GM18868 (cell line): ENCODE data around the gene KLHL40.

Experiments
- ATAC-seq: cut with Tn5 transposase; IDR thresholded peaks from one replicate; pipeline ENCODE4 v1.9.1; 2021; ENCODE audit warnings: mild to moderate bottlenecking, moderate library complexity; ENCODE audit not compliant: unreplicated experiment

The KLHL40 gene

GRCh38 chr3:42685363-42685881, at the start of gene KLHL40:
Gene KLHL40 (plus strand): TSS chr3:42685537. CDS start chr3:42685619, 82 bp downstream.
- ATAC-seq = no peak

GRCh38 chr3:42637001-42637400, 48.3 kb upstream of the KLHL40 start:
- ATAC-seq = no peak

GRCh38 chr3:42638339-42638842, 46.9 kb upstream of the KLHL40 start:
- no peak for ATAC-seq

GRCh38 chr3:42639192-42639591, 46.1 kb upstream of the KLHL40 start:
- ATAC-seq = no peak

- no peak for ATAC-seq
These were observed 45.2 kb upstream of the KLHL40 start for GRCh38 chr3:42640129-42640528.

GRCh38 chr3:42640771-42641370, 44.5 kb upstream of the KLHL40 start:
- ATAC-seq = no peak

- no peak for ATAC-seq
These were observed 37.4 kb upstream of the KLHL40 start for GRCh38 chr3:42647821-42648459.

GRCh38 chr3:42649006-42649405, 36.3 kb upstream of the KLHL40 start:
- no peak for ATAC-seq

GRCh38 chr3:42649783-42650182, 35.6 kb upstream of the KLHL40 start:
- ATAC-seq = no peak

- ATAC-seq = no peak
These were observed 33.9 kb upstream of the KLHL40 start for GRCh38 chr3:42651248-42652091.

- no peak for ATAC-seq
These were observed 33.1 kb upstream of the KLHL40 start for GRCh38 chr3:42652251-42652610.

GRCh38 chr3:42652611-42653302, 32.6 kb upstream of the KLHL40 start:
- peak; percentile 63 for ATAC-seq

- ATAC-seq = no peak
These were observed 32.1 kb upstream of the KLHL40 start for GRCh38 chr3:42653303-42653559.

GRCh38 chr3:42653560-42654330, 31.6 kb upstream of the KLHL40 start, which contains the start of gene ZBTB47:
Gene ZBTB47 (plus strand): TSS chr3:42653697. CDS start chr3:42658356, 4,659 bp downstream.
- no peak for ATAC-seq

GRCh38 chr3:42654331-42655201, 30.8 kb upstream of the KLHL40 start:
- ATAC-seq = peak; percentile 32

- ATAC-seq = no peak
These were observed 29.9 kb upstream of the KLHL40 start for GRCh38 chr3:42655331-42655888.

GRCh38 chr3:42655980-42656679, 29.2 kb upstream of the KLHL40 start:
- ATAC-seq = no peak
